Bone marrow (tissue), 2 donors: ENCODE results near the gene TSEN15.
"Not testable (repeated sequence)": the region's sequence is repeated elsewhere in the genome, so short reads cannot be mapped to it uniquely, and the experiment has no call there.

Experiments
- DNase-seq, 2 donors: peaks; one replicate each; lab custom pipeline; 2025; lab: John Stamatoyannopoulos, UW

The TSEN15 gene

GRCh38 chr1:184053881-184054280 is 2.4 kb downstream of the TSEN15 start:
- no peak for DNase-seq

GRCh38 chr1:184056921-184057555 is 5.5 kb downstream of the TSEN15 start:
- DNase-seq = no peak

- DNase-seq = no peak
Observed at GRCh38 chr1:184059887-184060286, 8.4 kb downstream of the TSEN15 start.

- no peak for DNase-seq
Observed at GRCh38 chr1:184060316-184060715, 8.8 kb downstream of the TSEN15 start.

- DNase-seq = no peak
Observed at GRCh38 chr1:184061396-184062003, 10.0 kb downstream of the TSEN15 start.

- DNase-seq = no peak
Observed at GRCh38 chr1:184062640-184063286, 11.2 kb downstream of the TSEN15 start.

GRCh38 chr1:184065559-184065958 is 14.0 kb downstream of the TSEN15 start:
- DNase-seq = no peak

- no peak for DNase-seq
Observed at GRCh38 chr1:184068354-184068753, 16.8 kb downstream of the TSEN15 start.

- DNase-seq = no peak
Observed at GRCh38 chr1:184069675-184070074, 18.1 kb downstream of the TSEN15 start.

GRCh38 chr1:184072376-184072775 is 20.8 kb downstream of the TSEN15 start:
- no peak for DNase-seq

GRCh38 chr1:184074383-184074782 is 22.9 kb downstream of the TSEN15 start:
- DNase-seq = no peak

- peak in 1 of 2 donors; percentile 19 for DNase-seq
Observed at GRCh38 chr1:184075055-184076029, 23.8 kb downstream of the TSEN15 start.

GRCh38 chr1:184078564-184079249 is 27.2 kb downstream of the TSEN15 start:
- no peak for DNase-seq

GRCh38 chr1:184080309-184080708 is 28.8 kb downstream of the TSEN15 start:
- DNase-seq = no peak

GRCh38 chr1:184082541-184083415 is 31.2 kb downstream of the TSEN15 start:
- DNase-seq = no peak

- DNase-seq = no peak
Observed at GRCh38 chr1:184085667-184086066, 34.1 kb downstream of the TSEN15 start.

- DNase-seq = no peak
Observed at GRCh38 chr1:184088037-184088436, 36.5 kb downstream of the TSEN15 start.

- DNase-seq = no peak
Observed at GRCh38 chr1:184093071-184093470, 41.5 kb downstream of the TSEN15 start.

GRCh38 chr1:184096005-184096404 is 44.5 kb downstream of the TSEN15 start:
- DNase-seq = no peak

GRCh38 chr1:184096580-184096979 is 45.0 kb downstream of the TSEN15 start:
- not testable (repeated sequence) for DNase-seq

GRCh38 chr1:184101141-184101540 is 49.6 kb downstream of the TSEN15 start:
- no peak for DNase-seq
